ENCODE measurements around the gene FCER2.

FCER2 gene

DNA sequence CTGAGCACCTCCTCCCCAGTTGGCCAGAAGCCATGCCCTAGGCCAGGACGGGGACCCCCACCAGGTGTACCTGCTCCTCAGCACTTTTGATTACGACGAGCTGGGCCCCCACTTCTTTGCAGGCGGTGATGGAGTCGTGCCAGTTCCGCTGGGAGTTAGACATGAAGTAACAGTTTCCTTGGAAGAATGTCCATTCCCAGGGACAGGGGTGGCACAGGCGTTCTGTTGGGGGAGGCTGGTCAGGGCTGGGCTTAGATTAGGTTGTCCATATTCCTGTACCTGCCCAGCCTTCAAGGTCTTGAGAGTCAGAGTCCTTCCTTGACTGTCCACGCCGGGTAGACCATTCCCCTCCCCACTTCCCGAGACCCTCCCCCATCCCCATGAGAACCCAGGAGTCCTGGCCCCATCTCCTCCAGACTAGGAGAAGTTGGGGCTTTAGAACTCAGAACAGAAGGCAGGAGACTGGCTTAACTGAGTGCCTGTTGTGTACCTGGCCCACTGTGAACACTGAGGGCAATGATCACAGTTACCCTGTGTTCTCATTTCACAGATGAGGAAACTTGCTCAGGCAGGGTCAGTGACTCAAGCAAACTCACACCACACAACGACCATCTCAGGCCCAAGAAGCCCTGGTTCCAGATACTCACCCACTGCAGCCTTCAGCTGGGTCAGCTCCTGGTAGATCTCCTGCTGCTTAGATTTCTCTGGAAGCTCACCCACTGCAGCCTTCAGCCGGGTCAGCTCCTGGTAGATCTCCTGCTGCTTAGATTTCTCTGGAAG lies 43.1 kb upstream of the FCER2 start:
- no peak for DNase-seq (ENCODE audit: low read depth)
- TF ChIP-seq, protein P1, sequence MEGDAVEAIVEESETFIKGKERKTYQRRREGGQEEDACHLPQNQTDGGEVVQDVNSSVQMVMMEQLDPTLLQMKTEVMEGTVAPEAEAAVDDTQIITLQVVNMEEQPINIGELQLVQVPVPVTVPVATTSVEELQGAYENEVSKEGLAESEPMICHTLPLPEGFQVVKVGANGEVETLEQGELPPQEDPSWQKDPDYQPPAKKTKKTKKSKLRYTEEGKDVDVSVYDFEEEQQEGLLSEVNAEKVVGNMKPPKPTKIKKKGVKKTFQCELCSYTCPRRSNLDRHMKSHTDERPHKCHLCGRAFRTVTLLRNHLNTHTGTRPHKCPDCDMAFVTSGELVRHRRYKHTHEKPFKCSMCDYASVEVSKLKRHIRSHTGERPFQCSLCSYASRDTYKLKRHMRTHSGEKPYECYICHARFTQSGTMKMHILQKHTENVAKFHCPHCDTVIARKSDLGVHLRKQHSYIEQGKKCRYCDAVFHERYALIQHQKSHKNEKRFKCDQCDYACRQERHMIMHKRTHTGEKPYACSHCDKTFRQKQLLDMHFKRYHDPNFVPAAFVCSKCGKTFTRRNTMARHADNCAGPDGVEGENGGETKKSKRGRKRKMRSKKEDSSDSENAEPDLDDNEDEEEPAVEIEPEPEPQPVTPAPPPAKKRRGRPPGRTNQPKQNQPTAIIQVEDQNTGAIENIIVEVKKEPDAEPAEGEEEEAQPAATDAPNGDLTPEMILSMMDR (IDR thresholded peaks at IDR 0.05; ENCODE audit: control insufficient read depth, insufficient read depth, low read depth, low read length, missing control alignments): no peak
- H3K4me3 ChIP-seq (ENCODE audit: control insufficient read depth, low read depth, low read length): no peak overlapping the region

DNA sequence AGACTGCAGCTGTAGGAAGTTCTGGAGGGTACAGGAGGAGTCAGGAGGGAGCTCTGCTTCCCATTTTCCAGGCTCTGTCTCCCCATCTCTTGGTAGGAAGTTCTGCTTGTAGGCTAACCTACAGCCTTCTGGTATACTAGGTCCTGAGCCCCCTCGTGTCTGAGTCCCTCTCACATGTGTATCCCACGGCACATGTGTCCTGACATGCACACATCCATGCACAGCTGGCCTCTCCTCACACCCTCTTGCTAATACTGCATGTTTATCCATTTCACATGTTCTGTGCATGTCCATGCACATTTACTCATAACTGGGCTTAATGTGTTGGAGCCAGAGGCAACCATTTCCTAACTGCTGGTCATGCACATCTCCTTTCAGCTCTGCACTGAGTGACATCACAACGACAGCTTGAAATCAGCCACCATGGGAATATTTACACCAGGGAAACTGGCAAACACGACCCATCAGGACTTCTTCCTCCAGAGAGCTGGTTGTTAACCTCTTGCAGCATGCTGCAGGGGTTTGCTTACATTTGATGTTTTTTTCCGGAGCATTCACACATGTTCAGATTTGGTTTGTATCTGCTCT lies 42.4 kb upstream of the FCER2 start:
- no peak overlapping the region for H3K4me3 ChIP-seq (ENCODE audit: control insufficient read depth, low read depth, low read length)
- TF ChIP-seq, protein P1 (IDR thresholded peaks at IDR 0.05; ENCODE audit: control insufficient read depth, insufficient read depth, low read depth, low read length, missing control alignments): no peak

DNA sequence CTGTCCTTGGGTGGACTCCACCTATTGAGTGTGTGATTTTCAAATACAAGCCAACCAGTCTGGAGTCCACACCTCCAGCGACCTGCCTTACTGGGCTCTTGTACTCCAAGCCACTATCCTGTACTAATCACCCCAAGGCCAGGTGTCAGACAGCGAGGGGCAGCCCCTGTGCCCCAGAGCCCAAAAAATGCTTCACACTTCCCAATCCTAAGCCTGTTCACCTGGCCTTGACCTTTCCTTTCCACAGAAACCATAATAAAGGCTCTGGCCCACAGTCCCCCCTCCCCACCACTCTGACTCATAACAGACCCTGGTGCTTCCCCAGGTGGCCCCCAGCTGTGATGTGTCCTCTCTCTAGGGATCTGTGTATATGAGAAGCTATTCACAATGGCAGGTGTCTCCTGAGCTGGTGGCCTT lies 41.5 kb upstream of the FCER2 start:
- TF ChIP-seq, protein P1 (IDR thresholded peaks at IDR 0.05; ENCODE audit: control insufficient read depth, insufficient read depth, low read depth, low read length, missing control alignments): no peak
- H3K4me3 ChIP-seq (ENCODE audit: control insufficient read depth, low read depth, low read length): no peak overlapping the region
- no peak for DNase-seq (ENCODE audit: low read depth)

More for the DNA sequence above, 42.4 kb upstream of the FCER2 start:
- DNase-seq (ENCODE audit: low read depth): no peak

DNA sequence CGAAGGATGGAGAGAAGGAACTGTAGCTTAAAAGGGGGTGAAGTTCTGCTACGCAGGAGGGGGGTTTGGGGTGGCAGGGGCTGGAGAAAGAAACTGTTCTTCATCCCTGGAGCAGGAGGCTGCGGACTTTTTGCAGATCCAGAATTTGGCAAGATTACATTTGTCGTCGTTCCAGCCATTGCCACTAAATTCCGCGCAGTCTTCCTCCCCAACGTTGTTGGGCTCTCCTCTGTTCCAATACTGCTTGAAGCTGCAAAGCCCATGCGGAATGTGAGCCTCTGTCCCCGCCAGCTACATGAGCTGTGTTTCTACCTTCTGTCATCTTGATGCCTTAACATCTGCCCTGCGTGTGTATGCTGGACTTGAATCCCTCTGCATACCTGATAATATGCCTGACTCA lies 41.1 kb upstream of the FCER2 start:
- no peak for DNase-seq (ENCODE audit: low read depth)

DNA sequence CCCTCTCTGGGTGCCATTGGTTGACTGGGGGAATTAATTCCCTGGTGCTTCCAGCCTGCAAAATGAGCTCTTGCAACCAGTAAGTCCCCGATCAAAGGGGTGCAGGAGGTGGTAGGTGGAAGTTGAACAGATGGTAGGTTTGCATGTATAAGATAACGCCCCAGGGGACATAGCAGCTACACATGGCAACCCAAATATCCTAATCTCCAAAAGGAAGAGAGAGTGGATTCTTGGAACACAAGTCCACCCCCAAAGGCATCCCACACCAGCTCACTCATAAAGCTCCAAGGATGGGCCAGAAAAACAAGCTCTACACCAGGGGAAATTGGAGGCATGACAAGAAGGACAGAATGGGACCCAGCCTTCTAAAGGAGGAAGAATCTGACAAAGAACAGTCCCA lies 40.6 kb upstream of the FCER2 start:
- TF ChIP-seq, protein P1 (IDR thresholded peaks at IDR 0.05; ENCODE audit: control insufficient read depth, insufficient read depth, low read depth, low read length, missing control alignments): no peak
- DNase-seq (ENCODE audit: low read depth): no peak
- H3K4me3 ChIP-seq (ENCODE audit: control insufficient read depth, low read depth, low read length): no peak overlapping the region

More for the DNA sequence above, 41.1 kb upstream of the FCER2 start:
- TF ChIP-seq, protein P1 (IDR thresholded peaks at IDR 0.05; ENCODE audit: control insufficient read depth, insufficient read depth, low read depth, low read length, missing control alignments): no peak
- H3K4me3 ChIP-seq (ENCODE audit: control insufficient read depth, low read depth, low read length): no peak overlapping the region

DNA sequence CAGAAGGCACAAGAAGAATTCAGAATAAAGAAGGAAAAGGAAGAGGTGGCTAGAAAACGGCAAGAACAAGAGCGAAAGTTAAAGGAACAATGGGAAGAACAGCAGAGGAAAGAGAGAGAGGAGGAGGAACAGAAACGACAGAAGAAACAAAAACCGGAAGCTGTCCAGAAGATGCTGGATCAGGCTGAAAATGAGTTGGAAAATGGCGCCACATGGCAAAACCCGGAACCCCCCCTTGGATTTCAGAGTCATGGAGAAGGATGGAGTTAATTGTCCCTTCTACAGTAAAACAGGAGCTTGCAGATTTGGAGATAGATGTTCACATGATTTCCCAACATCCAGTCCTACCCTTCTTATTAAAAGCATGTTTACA lies 38.7 kb upstream of the FCER2 start:
- H3K4me3 ChIP-seq (ENCODE audit: control insufficient read depth, low read depth, low read length): no peak overlapping the region
- TF ChIP-seq, protein P1 (IDR thresholded peaks at IDR 0.05; ENCODE audit: control insufficient read depth, insufficient read depth, low read depth, low read length, missing control alignments): no peak
- no peak for DNase-seq (ENCODE audit: low read depth)
